NOMO-1 treated with DMSO at 0.1 percent for 48 hours (cell line): ENCODE results near the gene UBE2G2.
"Not testable (repeated sequence)": the region's sequence is repeated elsewhere in the genome, so short reads cannot be mapped to it uniquely, and the experiment has no call there.

Experiments used
- DNase-seq: peaks from one replicate; lab custom pipeline; 2025; ENCODE audit not compliant: unreplicated experiment; lab: John Stamatoyannopoulos, UW

Gene UBE2G2

DNA sequence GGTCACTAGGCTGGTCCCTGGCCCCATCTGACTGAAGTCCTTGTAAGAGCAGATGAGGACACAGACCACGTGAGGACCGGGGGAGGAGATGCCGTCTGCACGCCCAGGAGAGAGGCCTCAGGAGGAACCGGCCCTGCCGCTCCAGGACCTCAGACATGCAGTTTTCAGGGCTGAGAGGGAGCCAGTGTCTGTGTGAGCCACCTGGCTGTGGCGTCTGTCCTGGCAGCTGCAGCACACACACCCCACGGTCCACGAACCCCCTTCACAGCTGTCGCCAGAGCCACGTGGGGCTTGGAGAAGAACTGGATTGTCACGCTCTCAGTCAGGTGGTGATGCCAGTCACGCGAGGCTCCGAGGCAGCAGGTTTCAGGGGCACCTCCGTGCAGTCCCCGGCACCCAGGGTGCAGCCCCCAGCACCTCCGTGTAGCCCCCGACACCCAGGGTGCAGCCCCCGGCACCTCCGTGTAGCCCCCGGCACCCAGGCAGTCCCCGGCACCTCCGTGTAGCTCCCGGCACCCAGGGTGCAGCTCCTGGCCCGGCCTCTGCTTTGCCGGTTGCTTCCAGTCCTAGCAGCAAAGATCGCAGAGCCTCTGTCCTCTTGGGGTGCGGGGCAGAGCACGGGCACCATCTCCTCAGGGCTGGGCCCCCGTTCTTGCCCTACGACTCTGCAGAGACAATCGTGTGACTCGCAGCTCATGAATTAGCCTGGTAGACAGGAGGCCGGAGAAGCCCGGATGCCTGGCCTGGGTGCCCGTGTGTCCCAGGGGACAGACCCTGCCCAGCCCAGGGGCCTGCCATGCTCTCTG is 35.2 kb upstream of the UBE2G2 start:
- DNase-seq, result peak; percentile 76

DNA sequence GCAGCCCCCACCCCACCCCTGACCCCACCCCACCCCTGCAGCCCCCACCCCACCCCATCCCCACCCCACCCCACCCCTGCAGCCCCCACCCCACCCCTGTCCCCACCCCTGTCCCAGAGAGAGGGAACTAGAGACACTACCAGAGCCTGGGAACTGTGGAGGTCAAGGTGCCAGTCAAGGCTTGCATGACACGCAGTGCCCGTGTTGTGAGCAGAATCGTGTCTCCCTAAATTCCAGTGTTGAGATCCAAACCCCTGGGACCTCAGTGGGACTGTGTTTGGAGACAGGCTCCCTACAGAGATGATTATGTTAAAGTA is 34.7 kb upstream of the UBE2G2 start:
- no peak for DNase-seq

DNA sequence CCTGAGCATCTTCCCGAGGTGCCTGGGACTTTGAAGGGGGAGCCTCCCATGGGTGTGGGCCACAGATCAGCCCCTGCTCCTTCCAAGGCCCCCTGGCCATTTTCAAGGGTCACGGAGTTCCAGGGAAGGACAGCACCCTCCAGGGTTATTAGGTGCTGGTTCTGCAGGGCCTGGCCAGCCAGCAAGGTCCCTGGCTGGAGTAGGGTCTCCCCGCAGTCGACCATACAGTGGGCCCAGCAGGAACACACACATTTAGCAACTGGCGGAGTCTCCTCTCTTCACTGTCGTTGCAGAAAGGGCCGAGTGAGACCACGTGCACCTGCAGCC is 34.0 kb upstream of the UBE2G2 start:
- no peak for DNase-seq

DNA sequence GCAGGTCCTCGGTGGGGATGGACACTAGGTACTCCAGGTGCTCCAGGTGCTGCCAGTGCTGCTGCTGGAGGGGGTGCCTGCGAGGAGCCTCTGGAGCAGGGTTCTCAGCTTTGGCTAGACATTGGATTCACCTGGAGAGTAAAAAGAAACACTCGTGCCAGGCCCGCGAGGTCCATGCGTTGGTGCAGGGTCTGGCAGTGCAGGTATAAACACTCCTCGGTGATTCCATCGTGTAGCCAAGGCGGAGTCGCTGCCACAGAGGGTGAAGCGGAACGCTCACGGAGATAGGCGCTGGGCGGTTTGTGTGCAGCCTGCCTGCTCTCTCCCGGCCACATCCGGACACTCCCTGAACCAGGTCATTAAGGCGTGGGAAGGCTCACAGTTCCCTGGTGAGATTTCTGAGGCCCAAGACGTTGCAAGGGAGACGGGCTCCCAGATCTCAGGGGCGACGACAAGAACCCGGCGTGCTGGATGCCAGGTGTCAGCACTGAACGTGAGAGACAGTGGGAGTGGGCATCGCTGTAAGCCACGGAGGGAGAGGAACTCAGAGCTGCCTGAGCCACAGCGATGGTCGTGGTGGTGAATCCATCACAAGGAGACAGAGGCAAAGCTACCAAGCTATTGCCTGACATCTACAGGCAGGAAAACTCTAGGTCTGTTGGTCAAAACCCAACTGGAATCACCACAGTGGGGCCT is 33.5 kb upstream of the UBE2G2 start:
- DNase-seq, result no peak

DNA sequence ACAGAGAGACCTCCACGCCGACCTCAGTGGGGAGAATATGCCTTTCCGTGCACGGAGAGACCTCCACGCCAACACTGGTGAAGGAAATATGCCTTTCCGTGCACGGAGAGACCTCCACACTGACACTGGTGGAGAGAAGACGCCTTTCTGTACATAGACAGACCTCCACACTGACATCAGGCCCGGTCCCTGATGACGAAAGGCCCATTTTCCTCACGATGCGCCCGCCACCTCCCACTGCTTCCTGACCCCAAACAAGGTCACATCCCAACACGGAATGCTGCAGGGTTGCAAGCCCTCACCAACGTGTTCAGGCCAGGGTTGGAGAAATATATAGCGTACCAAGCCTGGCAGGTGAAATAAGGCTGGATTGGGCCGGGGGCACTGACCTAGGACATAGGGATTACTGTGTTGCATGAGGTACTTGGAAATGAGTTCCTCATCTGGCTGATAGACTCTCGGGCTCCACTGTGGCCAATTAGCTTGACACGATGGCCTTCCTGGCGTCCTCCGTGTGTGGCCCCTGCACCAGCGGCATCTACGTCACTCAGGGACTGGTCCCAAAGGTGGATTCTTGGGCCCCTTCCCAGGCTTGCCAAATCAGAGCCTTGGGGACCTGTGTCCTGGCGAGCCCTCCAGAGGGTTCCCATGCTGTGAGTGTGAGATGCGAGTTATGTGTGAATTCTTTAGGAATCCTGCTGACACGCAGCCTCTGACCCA is 32.8 kb upstream of the UBE2G2 start:
- no peak for DNase-seq

DNA sequence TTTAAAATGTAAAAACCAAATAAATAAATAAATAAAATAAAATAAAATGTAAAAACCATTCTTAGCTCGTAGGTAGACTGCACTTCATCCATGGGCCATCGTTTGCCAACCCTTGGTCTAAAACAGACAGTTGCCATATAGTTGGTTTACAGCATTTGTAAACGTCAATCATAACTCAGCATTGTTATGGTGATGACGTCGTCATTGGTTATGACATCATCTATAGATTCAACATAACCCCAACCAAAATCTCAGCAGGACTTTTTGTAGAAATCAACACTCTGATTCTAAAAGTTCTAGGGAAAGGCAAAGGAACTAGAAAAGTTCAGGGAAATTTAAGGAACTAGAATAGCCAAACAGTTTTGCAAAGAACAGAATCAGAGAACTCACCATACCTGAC is 32.0 kb upstream of the UBE2G2 start:
- no peak for DNase-seq

DNA sequence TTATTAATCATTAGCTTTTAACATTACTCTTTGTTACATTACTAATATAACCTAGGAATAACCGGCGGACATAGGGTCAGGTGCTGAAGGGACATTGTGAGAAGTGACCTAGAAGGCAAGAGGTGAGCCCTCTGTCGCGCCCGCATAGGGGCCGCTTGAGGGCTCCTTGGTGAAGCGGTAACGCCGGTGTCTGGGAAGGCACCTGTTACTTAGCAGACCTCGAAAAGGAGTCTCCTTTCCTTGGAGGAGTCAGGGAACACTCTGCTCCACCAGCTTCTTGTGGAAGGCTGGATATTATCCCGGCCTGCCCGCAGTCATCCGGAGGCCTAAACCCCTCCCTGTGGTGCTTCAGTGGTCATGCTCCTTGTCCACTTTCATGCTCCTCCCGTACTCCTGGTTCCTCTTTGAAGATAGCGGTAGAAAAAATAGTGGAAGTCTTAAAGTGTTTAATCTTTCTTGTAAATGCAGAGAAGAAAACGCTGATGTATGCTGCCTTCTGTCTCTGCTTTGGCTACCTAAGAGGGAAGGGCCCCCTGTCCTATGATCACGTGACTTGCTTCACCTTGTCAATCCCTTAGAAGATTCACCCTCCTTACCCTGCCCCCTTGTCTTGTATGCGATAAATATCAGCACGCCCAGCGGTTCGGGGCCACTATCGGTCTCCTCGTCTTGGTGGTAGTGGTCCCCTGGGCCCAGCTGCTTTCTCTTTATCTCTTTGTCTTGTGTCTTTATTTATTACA is 31.1 kb upstream of the UBE2G2 start:
- DNase-seq, result not testable (repeated sequence)

DNA sequence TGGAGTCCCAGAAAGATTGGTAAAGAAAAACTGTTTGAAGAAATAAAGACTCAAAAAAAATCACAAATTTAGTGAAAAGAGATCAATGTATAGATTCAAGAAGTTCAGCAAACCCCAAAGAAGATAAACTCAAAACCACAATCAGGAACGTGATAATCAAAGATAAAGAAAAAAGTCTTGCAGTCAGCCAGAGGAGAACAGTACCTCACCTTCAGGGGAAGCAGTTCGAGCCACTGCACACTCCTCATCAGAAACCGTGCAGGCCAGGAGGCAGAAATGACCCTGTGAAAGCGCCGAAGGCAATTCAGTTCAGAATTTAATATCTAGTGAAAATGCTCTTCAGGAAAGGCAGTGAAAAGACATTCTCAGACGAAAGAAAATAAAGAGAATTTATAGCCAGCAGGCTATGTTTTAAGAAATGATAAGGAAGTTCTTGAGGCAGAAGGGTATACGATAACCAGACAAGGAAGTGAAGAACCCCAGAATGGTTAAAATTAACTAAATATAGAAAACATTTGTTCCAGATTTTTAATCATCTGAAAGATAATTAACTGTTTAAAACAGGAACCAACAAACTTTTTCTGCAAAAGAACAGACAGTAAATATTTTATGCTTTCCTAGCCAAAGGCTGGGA is 29.7 kb upstream of the UBE2G2 start:
- DNase-seq, result peak; percentile 46

DNA sequence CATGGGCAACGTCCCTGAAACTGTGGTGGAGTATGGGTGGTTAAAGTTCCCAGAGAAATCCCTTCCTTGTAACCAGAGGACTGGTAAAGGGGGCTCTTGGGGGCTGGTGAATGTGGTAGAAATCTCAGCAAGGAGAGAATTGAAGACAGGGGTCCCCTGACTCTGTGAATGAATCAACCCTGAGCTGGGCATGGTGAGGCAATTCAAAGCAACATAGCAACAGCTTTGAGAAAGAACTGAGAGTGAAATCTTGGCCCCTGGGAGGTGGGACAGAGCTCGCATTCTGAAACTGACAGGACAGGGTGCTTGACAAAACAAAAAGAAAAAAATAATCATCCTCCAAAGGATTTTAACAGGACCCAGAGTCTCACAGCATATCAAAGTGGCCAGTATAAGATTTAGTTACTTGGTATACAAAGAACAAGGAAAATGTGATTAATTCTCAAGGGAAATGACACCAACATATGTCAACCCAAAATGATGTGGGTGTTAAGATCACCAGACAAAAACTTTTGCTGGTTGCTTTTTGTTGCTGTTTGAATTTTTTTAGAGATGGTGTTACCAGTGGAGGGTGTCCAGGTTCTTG is 28.0 kb upstream of the UBE2G2 start:
- no peak for DNase-seq

DNA sequence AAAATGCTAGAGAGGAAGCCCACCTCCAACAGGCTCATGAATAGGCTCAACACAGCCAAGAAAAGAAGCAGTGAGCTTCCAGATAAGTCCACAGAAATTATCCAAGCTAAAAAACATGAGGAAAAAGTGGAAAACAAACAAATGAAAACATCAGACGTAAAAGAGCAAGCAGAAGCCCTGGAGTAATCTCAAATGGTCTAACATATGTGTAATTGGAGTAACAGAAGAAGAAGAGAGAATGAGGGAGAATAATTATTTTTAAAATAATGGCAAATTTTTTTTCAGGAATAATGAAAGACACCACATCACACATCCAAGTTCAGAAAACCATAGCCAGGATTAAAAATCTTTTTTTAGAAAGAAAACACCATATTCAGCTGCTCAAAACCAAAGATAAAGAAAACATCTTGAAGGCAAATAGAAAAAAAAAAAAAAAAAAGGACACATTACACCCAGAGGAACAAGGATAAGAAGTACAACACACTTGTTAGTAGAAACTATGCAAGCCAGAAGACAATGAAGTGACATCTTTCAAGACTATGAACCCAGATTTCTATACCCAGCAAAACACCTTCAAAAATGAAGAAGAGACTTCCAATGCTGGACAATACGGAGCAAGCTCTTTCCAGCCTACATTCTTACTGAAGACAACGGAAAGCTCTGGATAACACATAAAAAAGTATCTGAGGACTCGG is 26.9 kb upstream of the UBE2G2 start:
- DNase-seq, result no peak

DNA sequence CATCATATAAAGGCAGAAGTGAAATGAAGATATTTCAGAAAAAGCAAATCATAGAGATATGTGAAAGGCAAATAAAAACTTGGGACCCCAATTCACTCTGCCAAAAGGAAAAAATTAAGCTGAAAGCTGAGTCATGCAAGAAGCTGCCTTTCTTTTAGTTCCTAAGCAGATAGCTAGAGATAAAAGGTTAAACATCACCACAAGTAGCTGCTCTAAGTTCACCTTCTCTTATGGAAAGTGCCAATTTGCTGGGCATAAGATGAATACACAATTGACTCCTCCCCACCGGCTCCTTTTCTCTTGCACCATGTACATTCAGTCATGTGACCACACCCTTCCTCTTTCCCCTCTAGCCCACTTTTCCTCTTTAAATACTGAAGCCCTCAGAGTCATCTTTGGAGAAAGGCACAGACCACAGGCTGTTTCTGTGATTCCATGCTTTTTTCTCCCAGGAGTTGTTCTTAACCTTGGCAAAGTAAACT is 21.6 kb upstream of the UBE2G2 start:
- DNase-seq, result peak; percentile 36

DNA sequence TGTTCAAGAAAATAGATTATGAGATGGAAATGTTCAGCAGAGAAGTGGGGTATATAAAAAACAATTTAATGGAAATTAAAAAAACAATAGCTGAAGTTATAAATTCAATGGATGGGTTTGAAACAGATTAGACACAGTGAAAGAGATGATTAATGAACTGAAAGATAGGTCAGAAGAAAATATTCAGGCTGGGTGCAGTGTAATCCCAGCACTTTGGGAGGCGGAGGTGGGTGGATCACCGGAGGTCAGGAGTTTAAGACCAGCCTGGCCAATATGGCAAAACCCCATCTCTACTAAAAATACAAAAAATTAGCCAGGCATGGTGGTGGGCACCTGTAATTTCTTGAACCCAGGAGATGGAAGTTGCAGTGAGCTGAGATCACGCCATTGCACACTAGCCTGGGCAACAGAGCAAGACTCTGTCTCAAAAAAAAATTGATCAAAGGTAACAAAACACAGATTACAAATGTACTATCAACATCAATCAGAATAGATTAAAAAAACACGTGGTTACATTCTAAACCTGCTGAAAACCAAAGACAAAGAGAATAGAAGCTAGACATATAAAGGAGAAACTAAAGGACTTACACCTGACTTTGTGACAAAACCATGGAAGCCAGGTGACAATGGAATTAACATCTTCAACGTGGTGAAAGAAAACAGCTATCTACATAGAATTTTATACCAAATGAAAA is 21.0 kb upstream of the UBE2G2 start:
- peak; percentile 6 for DNase-seq

DNA sequence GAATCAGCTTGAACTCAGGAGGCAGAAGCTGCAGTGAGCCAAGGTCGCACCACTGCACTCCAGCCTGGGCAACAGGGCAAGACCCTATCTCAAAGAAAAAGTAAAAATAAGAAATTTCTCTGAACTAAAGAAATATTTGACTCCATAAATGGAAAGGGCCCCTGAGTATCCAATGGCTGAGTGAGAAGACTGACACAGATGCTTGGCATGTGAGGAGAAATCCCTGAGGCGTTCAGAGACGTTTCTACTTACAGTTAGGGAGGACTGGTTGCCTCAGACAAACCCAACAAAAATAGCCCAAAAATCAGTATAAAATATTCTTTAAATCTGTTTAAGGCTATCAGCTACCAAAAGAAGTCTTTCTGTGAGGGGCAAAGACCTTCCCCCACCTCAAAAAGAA is 19.2 kb upstream of the UBE2G2 start:
- DNase-seq, result no peak

DNA sequence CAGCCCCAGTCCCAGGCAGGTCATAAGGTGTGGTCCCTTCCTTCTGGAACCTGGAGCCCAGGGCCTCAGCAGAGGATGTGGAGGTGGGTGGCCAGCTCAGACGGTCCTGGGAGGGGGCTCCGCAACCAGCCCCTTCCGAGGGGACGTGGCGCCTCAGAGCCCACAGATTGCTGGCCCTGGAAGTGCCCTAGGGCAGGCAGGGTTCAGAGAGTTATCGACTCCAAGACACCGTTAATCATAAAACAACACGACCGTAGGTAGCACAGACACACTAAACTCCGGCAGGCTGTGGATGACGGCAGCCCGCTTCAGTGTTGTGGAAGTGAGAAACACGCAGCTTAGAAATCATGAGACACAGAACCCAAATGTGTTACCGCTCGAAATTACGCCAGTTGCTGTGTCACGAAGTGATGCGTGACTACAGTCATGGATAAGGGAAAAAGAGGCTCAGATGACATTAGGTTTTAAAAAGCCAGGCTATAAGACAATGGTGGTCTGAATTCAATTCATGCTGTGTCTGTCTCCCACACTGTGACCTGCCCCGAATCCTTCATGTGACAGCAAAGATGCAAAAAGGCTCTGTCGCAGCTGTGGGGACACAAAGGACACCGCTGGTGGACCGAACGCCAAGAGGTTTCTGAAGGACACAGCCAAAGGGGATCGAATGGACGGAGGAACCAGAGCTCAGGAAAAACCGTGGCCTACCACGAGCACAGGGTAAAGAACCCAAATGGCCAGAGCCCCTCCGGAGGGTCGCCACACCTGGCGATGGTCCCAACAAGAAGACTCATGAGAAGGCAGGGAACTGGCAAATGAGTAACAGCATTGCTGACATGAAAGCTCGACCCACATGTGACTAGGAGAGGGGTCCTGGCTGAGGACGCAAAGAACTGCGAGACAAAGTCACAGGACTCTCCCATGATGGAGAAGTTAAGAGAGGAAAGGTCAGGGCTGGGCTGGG is 17.9 kb upstream of the UBE2G2 start:
- DNase-seq, result no peak

DNA sequence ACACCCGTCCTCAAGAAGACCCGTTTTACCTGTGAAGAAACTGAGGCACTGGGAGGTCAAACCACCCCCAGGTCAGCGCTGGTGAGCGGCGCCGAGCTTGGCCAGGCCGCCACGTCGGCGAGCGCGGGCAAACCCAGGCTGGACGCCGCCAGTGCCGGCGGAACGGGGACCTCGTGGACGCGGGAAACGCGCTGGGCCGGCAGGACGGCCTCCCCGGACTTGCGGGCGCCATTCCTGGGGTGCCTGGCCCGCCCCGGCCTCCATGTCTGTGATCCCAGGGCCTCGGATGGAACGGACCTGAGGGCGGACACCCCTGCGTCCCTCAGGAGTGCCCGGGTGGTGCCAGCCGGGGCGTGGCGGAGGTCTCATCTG is 17.0 kb upstream of the UBE2G2 start:
- no peak for DNase-seq

DNA sequence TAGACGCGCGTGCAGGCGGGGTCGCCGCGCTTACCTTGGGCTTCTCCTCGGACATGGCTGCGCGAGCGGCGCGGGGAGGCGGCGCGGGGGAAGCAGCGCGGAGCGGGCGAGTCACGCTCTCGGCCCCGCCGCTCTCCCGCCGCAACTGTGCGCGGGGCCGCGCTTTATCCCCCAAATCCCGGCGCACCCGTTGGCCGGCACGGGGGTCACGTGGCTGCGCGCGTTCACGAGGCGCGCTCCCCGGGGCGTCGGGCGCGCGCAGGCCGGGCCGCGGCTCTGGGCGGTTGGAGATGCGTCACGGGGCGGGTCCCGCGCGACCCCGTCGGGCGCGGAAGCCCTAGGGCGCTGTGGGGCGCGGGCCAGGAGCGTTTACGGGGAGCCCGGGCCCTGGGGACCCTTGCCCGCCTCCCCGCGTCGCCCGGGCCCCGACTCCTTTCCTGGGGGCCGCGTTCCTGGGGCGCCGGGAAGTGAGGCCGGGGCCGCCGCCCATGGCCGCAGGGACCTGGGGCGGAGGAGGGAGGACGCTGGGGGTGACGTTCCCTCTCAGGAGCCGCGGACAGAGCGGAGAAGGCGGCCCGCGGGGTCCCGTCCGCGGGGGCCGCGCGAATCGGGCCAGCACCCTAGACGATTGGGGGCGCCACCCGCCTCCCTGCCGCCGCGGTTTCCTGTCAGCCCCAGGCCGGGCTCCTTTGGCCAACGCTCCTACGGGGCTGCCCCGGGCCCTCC is 16.5 kb upstream of the UBE2G2 start, which contains the start of gene SUMO3:
SUMO3 (minus strand) TSS at position 149 of the 726 bp plus-strand sequence; CDS start at position 55, 94 bp downstream.
- peak; percentile 63 for DNase-seq

DNA sequence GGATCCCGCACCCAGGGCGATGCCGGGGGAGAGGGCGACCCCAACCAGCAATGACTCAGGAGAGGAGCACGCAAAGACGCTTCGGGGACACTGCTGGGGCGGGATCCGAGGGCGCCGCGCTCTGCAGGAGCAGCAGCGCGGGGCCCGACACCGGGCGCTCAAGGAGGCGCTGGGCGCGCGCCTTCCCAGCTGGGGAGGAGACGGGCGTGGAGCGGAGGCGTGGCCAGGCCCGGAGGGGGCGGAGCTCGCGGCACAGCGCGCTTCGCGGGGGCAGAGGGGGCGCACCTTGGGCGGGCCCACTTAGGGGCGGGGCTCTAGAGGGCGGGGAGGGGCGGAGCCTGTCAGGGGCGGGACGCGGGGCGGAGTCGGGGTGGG is 15.9 kb upstream of the UBE2G2 start:
- peak; percentile 60 for DNase-seq
